Fibroblast of skin of left biceps (primary cell): Measurements from ENCODE around the gene SRGAP2.
"Not testable (repeated sequence)": the region's sequence is repeated elsewhere in the genome, so short reads cannot be mapped to it uniquely, and the experiment has no call there.

Source experiments
- DNase-seq, 2 experiments: peaks; one replicate each; pipeline ENCODE4 v3.0.0-alpha.2; 2013; ENCODE audit warnings: low read depth in 2 of 2

SRGAP2 gene

GRCh38 chr1:206203364-206204158 is at the start of gene SRGAP2:
Gene SRGAP2 (plus strand): TSS chr1:206203541. CDS start chr1:206205971, 2,430 bp downstream.
- DNase-seq: peak; percentile 15 to 26

- DNase-seq: not testable (repeated sequence)
Measured at GRCh38 chr1:206167350-206168029, 35.9 kb upstream of the SRGAP2 start.

GRCh38 chr1:206169794-206170193 is 33.5 kb upstream of the SRGAP2 start:
- not testable (repeated sequence) for DNase-seq

- not testable (repeated sequence) for DNase-seq
Measured at GRCh38 chr1:206173110-206173719, 30.1 kb upstream of the SRGAP2 start.

- not testable (repeated sequence) for DNase-seq
Measured at GRCh38 chr1:206174182-206174868, 29.0 kb upstream of the SRGAP2 start.

GRCh38 chr1:206175459-206176113 is 27.8 kb upstream of the SRGAP2 start:
- not testable (repeated sequence) for DNase-seq

GRCh38 chr1:206176114-206176502 is 27.2 kb upstream of the SRGAP2 start:
- DNase-seq: not testable (repeated sequence)

GRCh38 chr1:206178061-206178989 is 25.0 kb upstream of the SRGAP2 start:
- DNase-seq: not testable (repeated sequence)

- not testable (repeated sequence) for DNase-seq
Measured at GRCh38 chr1:206179666-206180065, 23.7 kb upstream of the SRGAP2 start.

- DNase-seq: not testable (repeated sequence)
Measured at GRCh38 chr1:206182368-206183317, 20.7 kb upstream of the SRGAP2 start.

GRCh38 chr1:206183788-206184187 is 19.6 kb upstream of the SRGAP2 start:
- not testable (repeated sequence) for DNase-seq

GRCh38 chr1:206185778-206186177 is 17.6 kb upstream of the SRGAP2 start:
- DNase-seq: not testable (repeated sequence)

GRCh38 chr1:206186826-206187225 is 16.5 kb upstream of the SRGAP2 start:
- DNase-seq: not testable (repeated sequence)

GRCh38 chr1:206195182-206195581 is 8.2 kb upstream of the SRGAP2 start:
- DNase-seq: not testable (repeated sequence)

GRCh38 chr1:206196748-206197424 is 6.5 kb upstream of the SRGAP2 start:
- not testable (repeated sequence) for DNase-seq

- peak; percentile 100 for DNase-seq
Measured at GRCh38 chr1:206202789-206203363, 465 bp upstream of the SRGAP2 start, which contains the start of gene FAM72A. Gene FAM72A (minus strand): TSS chr1:206202839. CDS start chr1:206202025, 814 bp downstream.

- not testable (repeated sequence) for DNase-seq
Measured at GRCh38 chr1:206204159-206204511, 794 bp downstream of the SRGAP2 start.

- not testable (repeated sequence) for DNase-seq
Measured at GRCh38 chr1:206204871-206205270, 1.5 kb downstream of the SRGAP2 start.
